DOHH2 (cell line): ENCODE results near the gene ESRRB.

Experiments used
- H3F3A ChIP-seq: fragments of 200-600 bp; sonication (generic), shearing (Covaris generic); 2 replicates; pipeline ENCODE4 v1.6.0; 2016; ENCODE audit warnings: antibody characterized with exemption, mild to moderate bottlenecking; ENCODE audit not compliant: control insufficient read depth, insufficient read depth
- H3K27ac ChIP-seq: fragments of 200-600 bp; sonication (generic); 2 replicates; pipeline ENCODE4 v1.5.1; 2014; ENCODE audit warnings: low read depth, mild to moderate bottlenecking, low read length, moderate library complexity
- H3K27me3 ChIP-seq: fragments of 200-600 bp; sonication (generic); 2 replicates; pipeline ENCODE4 v1.6.1; 2014; ENCODE audit warnings: mild to moderate bottlenecking, low read length, mixed read lengths; ENCODE audit not compliant: control insufficient read depth
- H3K36me3 ChIP-seq: fragments of 200-600 bp; sonication (generic); 2 replicates; pipeline ENCODE4 v1.6.1; 2014; ENCODE audit warnings: mild to moderate bottlenecking, low read length, moderate library complexity, mixed read lengths; ENCODE audit not compliant: control insufficient read depth
- H3K4me1 ChIP-seq: fragments of 200-600 bp; sonication (generic); 2 replicates; pipeline ENCODE4 v1.6.1; 2014; ENCODE audit warnings: mild to moderate bottlenecking, low read length, mixed read lengths; ENCODE audit not compliant: control insufficient read depth
- H3K4me2 ChIP-seq: fragments of 200-600 bp; sonication (generic); 2 replicates; pipeline ENCODE4 v1.6.0; 2014; ENCODE audit warnings: mild to moderate bottlenecking, low read length, moderate library complexity
- H3K4me3 ChIP-seq: fragments of 200-600 bp; sonication (generic); 2 replicates; pipeline ENCODE4 v1.5.1; 2014; ENCODE audit warnings: mild to moderate bottlenecking, low read length, mixed read lengths
- H3K79me2 ChIP-seq: fragments of 200-600 bp; sonication (generic); 2 replicates; pipeline ENCODE4 v1.6.1; 2014; ENCODE audit warnings: mild to moderate bottlenecking, low read length, mixed read lengths; ENCODE audit not compliant: control insufficient read depth
- H3K9me2 ChIP-seq: fragments of 200-600 bp; sonication (generic); replicated peaks from 2 replicates; pipeline ENCODE4 v1.6.1; 2014; ENCODE audit warnings: mild to moderate bottlenecking, low read length, mixed read lengths; ENCODE audit not compliant: control insufficient read depth
- H3K9me3 ChIP-seq: fragments of 200-600 bp; sonication (generic); 2 replicates; pipeline ENCODE4 v1.6.1; 2014; ENCODE audit warnings: antibody characterized with exemption, low read length, mixed read lengths; ENCODE audit not compliant: control insufficient read depth, insufficient read depth
- H4K20me1 ChIP-seq: fragments of 200-600 bp; sonication (generic); 2 replicates; pipeline ENCODE4 v1.6.0; 2014; ENCODE audit warnings: low read depth, mild to moderate bottlenecking, antibody characterized with exemption, low read length, moderate library complexity; ENCODE audit not compliant: control insufficient read depth, insufficient read depth
- EZH2phosphoT487 ChIP-seq: fragments of 200-600 bp; sonication (generic); IDR thresholded peaks from 2 replicates; pipeline ENCODE4 v1.6.1; 2017; ENCODE audit warnings: borderline replicate concordance, mild to moderate bottlenecking, antibody characterized with exemption, low read length, moderate library complexity, mixed read lengths
- TF ChIP-seq, protein P1 (sequence below): fragments of 200-600 bp; sonication (generic); IDR thresholded peaks from one replicate; pipeline ENCODE4 v1.5.1; 2014; ENCODE audit warnings: antibody characterized with exemption, mild to moderate bottlenecking, low read depth, low read length; ENCODE audit not compliant: poor library complexity, severe bottlenecking

The ESRRB gene

DNA sequence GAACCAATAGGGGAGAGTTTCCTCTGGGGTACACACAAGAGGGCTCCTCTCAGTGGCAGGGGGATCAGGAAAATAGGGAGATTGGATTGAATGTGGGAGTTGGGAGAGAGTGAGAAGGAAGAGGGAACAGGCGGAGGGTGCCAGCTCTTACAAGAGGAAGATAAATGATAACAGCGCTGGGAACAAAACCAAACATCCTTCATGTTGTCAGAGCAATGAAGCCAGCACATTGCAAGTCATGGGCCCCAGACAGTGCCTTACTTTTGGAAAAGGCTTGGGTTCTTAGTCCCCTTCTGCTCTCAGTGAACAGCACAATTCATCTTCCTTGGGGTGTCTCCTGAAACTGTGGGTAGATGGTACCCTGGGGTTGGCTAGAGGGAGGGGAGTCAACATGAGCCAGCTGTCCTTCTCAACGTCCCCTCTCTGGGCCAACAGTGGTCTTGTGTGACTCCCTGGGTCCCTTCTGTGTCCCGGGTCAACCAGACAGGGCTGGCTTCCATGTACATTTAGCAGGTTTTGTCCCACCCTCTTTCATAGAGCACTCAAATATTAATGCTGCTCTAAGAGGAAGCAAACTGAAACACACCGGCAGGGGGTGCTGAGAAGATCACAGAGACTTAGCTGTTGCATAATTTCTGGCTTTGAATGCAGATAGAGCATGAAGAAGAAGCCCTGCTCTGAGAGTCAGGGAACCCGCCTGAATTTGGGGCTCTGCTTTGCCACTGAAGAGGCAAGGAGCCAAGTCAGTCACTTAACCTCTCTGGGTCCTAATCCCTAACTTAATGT lies 138.5 kb downstream of the ESRRB start:
- H3K79me2 ChIP-seq, result no peaks in the 10 kb centered on the region
- H3K9me2 ChIP-seq, result no peaks in the 10 kb centered on the region
- no peak overlapping the region for H3K4me2 ChIP-seq
- no peaks in the 10 kb centered on the region for H3F3A ChIP-seq
- H3K9me3 ChIP-seq, result no peaks in the 10 kb centered on the region
- H3K27ac ChIP-seq, result no peak overlapping the region
- peaks cover 7% of the 10 kb centered on the region; the same call in 1 of the 2 replicates for H3K27me3 ChIP-seq
- TF ChIP-seq, protein P1, sequence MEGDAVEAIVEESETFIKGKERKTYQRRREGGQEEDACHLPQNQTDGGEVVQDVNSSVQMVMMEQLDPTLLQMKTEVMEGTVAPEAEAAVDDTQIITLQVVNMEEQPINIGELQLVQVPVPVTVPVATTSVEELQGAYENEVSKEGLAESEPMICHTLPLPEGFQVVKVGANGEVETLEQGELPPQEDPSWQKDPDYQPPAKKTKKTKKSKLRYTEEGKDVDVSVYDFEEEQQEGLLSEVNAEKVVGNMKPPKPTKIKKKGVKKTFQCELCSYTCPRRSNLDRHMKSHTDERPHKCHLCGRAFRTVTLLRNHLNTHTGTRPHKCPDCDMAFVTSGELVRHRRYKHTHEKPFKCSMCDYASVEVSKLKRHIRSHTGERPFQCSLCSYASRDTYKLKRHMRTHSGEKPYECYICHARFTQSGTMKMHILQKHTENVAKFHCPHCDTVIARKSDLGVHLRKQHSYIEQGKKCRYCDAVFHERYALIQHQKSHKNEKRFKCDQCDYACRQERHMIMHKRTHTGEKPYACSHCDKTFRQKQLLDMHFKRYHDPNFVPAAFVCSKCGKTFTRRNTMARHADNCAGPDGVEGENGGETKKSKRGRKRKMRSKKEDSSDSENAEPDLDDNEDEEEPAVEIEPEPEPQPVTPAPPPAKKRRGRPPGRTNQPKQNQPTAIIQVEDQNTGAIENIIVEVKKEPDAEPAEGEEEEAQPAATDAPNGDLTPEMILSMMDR, result peak; percentile 41
- no peak for TF ChIP-seq EZH2phosphoT487
- no peaks in the 10 kb centered on the region for H3K4me1 ChIP-seq
- H4K20me1 ChIP-seq, result no peaks in the 10 kb centered on the region
- no peak overlapping the region for H3K4me3 ChIP-seq
- H3K36me3 ChIP-seq, result no peaks in the 10 kb centered on the region

DNA sequence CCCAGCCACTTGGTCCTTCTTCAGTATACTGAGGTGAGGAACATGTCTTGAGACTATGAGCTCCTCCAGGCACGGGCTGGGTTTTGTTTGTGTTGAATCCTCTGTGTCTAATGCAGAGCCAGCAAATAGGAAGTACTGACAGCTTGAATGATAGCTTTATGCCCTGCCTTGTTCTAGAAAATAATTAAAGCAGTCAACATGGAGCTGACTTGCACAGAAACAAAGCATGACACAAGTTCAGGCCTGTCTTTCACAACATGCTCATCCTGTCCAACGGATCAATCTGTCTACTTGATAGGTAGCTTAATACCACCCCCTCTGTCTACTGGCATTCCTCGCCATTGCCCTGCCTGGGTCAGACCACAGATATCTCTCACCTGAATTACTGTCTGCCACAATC lies 140.9 kb downstream of the ESRRB start:
- Histone ChIP-seq H3K27me3 (no peaks in the 10 kb centered on the region), H3K79me2 (no peaks in the 10 kb centered on the region), H3F3A (no peaks in the 10 kb centered on the region), H3K9me3 (no peaks in the 10 kb centered on the region), H4K20me1 (no peaks in the 10 kb centered on the region), H3K4me2 (no peak overlapping the region), H3K4me1 (no peaks in the 10 kb centered on the region), H3K27ac (no peak overlapping the region), H3K9me2 (no peaks in the 10 kb centered on the region), H3K36me3 (no peaks in the 10 kb centered on the region), H3K4me3 (no peak overlapping the region)
- TF ChIP-seq, protein P1, result no peak

DNA sequence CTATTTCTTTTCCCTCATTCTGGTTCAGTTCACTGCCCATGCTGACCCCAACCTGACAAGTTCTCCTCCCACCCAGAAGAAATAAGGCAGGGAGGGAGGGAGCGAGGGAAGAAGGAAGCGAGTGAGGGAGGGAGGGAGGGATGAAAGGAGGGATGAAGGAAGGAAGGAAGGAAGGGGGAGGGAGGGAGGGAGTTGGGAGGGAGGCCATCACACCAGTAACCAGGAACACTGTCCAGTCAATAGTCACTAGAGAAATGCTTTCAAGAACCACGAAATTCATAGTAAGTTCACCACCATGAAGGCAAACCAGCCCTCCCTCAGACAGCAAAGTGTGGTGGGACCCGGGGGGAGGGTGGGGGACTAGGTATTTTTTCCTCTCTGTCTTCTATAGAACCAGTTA lies 142.4 kb downstream of the ESRRB start:
- no peaks in the 10 kb centered on the region for H3K4me1 ChIP-seq
- H3F3A ChIP-seq, result no peaks in the 10 kb centered on the region
- H3K27me3 ChIP-seq, result no peaks in the 10 kb centered on the region
- H3K4me3 ChIP-seq, result no peak overlapping the region
- H3K27ac ChIP-seq, result no peak overlapping the region
- no peaks in the 10 kb centered on the region for H4K20me1 ChIP-seq
- no peaks in the 10 kb centered on the region for H3K36me3 ChIP-seq
- H3K9me2 ChIP-seq, result no peaks in the 10 kb centered on the region
- no peak overlapping the region for H3K4me2 ChIP-seq
- H3K9me3 ChIP-seq, result no peaks in the 10 kb centered on the region
- H3K79me2 ChIP-seq, result no peaks in the 10 kb centered on the region
- no peak for TF ChIP-seq EZH2phosphoT487
- TF ChIP-seq, protein P1, result no peak
